GM12878 (cell line): ENCODE measurements around the gene TRAPPC3. TPM values are rescaled to one million over a fixed set of nuclear protein-coding genes. Genes with fewer than 3 reads are reported as not detected.

Experiments
- ATAC-seq: fragments of 200-7000 bp; cut with Tn5 transposase; 3 replicates; pipeline ENCODE4 v1.9.1; 2020; ENCODE audit warnings: mild to moderate bottlenecking, moderate library complexity
- BruUV-seq: library from RNA; stranded (reverse); fragments of 400-500 nt; replicated peaks from 2 replicates; lab custom pipeline; 2021; lab: Mats Ljungman, UMichigan
- CTCF ChIA-PET: fragments of 300-600 bp; sonication (Branson Sonifier 250); formaldehyde crosslinking; extraction: SDS; loops from one replicate; lab custom pipeline; 2021; ENCODE audit warnings: inconsistent platforms; lab: Yijun Ruan, JAX
- POLR2A ChIA-PET: fragments of 350-600 bp; formaldehyde crosslinking; extraction: SDS; loops from one replicate; lab custom pipeline; 2021; ENCODE audit warnings: inconsistent platforms; lab: Charles Lee
- RAD21 ChIA-PET: fragments of 300-600 bp; sonication (Branson Sonifier 250); formaldehyde crosslinking; loops from one replicate; lab custom pipeline; 2023; ENCODE audit warnings: antibody characterized with exemption; ENCODE audit not compliant: unreplicated experiment; lab: Charles Lee
- SMC1A ChIA-PET: fragments of 300-600 bp; sonication (Branson Sonifier 250); formaldehyde crosslinking; loops from one replicate; lab custom pipeline; 2023; ENCODE audit not compliant: unreplicated experiment, uncharacterized antibody; lab: Charles Lee
- DNase-seq: peaks from one replicate; pipeline ENCODE4 v3.0.0-alpha.2; 2011; ENCODE audit warnings: low read depth, low spot score
- FAIRE-seq: peaks from 3 replicates; lab custom pipeline; 2011; peaks lifted over from hg19 to GRCh38; lab: Jason Lieb, UNC
- H2AFZ ChIP-seq: 2 replicates; pipeline ENCODE4 v1.6.0; 2011; ENCODE audit warnings: low read depth, low read length, control low read depth; ENCODE audit not compliant: control insufficient read depth
- H3K27ac ChIP-seq: 2 replicates; pipeline ENCODE4 v1.5.1; 2011; ENCODE audit warnings: control low read depth; ENCODE audit not compliant: control insufficient read depth, insufficient read depth
- H3K27me3 ChIP-seq, 2 experiments: replicated peaks in 1 of 2; 2 replicates each; pipeline versions ENCODE4 v1.6.0 to v1.6.1; 2011; ENCODE audit warnings: low read length in 1 of 2; ENCODE audit not compliant: control insufficient read depth in 2 of 2, insufficient read depth in 2 of 2
- H3K36me3 ChIP-seq, 2 experiments: 2 replicates each; pipeline ENCODE4 v1.5.1; 2011; ENCODE audit warnings: low read length in 1 of 2; ENCODE audit not compliant: control insufficient read depth in 2 of 2, insufficient read depth in 2 of 2
- H3K4me1 ChIP-seq: 2 replicates; pipeline ENCODE4 v1.6.1; 2011; ENCODE audit warnings: mild to moderate bottlenecking, low read length, moderate library complexity, mixed read lengths; ENCODE audit not compliant: control insufficient read depth, insufficient read depth
- H3K4me2 ChIP-seq: 2 replicates; pipeline ENCODE4 v1.6.0; 2011; ENCODE audit warnings: control low read depth; ENCODE audit not compliant: control insufficient read depth, insufficient read depth
- H3K4me3 ChIP-seq: fragments of 200-600 bp; sonication (generic); 2 replicates; pipeline ENCODE4 v1.5.1; 2016
- H3K79me2 ChIP-seq: 2 replicates; pipeline ENCODE4 v1.6.0; 2011; ENCODE audit warnings: low read length; ENCODE audit not compliant: control insufficient read depth, insufficient read depth
- H3K9ac ChIP-seq: 2 replicates; pipeline ENCODE4 v1.8.0; 2011; ENCODE audit warnings: low read length, control low read depth, mixed read lengths; ENCODE audit not compliant: control insufficient read depth, insufficient read depth
- H3K9me3 ChIP-seq: replicated peaks from 3 replicates; pipeline ENCODE4 v1.5.1; 2011; ENCODE audit warnings: mild to moderate bottlenecking, low read length; ENCODE audit not compliant: control insufficient read depth, insufficient read depth
- H4K20me1 ChIP-seq: 2 replicates; pipeline ENCODE4 v1.6.0; 2011; ENCODE audit not compliant: control insufficient read depth, insufficient read depth
- BHLHE40 ChIP-seq, 2 experiments: fragments of 450-650 bp in 1 of 2; IDR thresholded peaks; 2 replicates each; pipeline ENCODE4 v1.6.1; 2011 to 2017; ENCODE audit warnings: low read depth in 2 of 2, borderline replicate concordance in 1 of 2, improper control_type of control experiment in 1 of 2, low read length in 1 of 2, mild to moderate bottlenecking in 1 of 2
- CHD1 ChIP-seq: IDR thresholded peaks from 2 replicates; pipeline ENCODE4 v1.6.1; 2012; ENCODE audit warnings: low read depth, low read length, improper control_type of control experiment
- EED ChIP-seq: sonication (generic); IDR thresholded peaks from 2 replicates; pipeline ENCODE4 v1.6.1; 2016; ENCODE audit warnings: antibody characterized with exemption, low read depth
- GABPA ChIP-seq: IDR thresholded peaks from 2 replicates; pipeline ENCODE4 v1.6.1; 2014; ENCODE audit warnings: antibody characterized with exemption, low read depth, mild to moderate bottlenecking, inconsistent platforms
- GATAD2B ChIP-seq: fragments of 450-650 bp; conservative IDR thresholded peaks from 2 replicates; pipeline ENCODE4 v1.6.1; 2017; ENCODE audit warnings: low read depth, mild to moderate bottlenecking, moderate library complexity
- IRF4 ChIP-seq: IDR thresholded peaks from 2 replicates; pipeline ENCODE4 v1.6.1; 2011; ENCODE audit warnings: low read depth, low read length
- MAX ChIP-seq: IDR thresholded peaks from 2 replicates; pipeline ENCODE4 v1.6.1; 2012; ENCODE audit warnings: low read depth, low read length, improper control_type of control experiment
- NFIC ChIP-seq: IDR thresholded peaks from 2 replicates; pipeline ENCODE4 v1.6.1; 2012; ENCODE audit warnings: low read depth, mild to moderate bottlenecking, inconsistent platforms, low read length, moderate library complexity
- NFYB ChIP-seq: IDR thresholded peaks from 2 replicates; pipeline ENCODE4 v1.6.1; 2011; ENCODE audit warnings: low read depth, mild to moderate bottlenecking, low read length, improper control_type of control experiment, moderate library complexity; ENCODE audit not compliant: insufficient read depth
- PAX8 ChIP-seq: fragments of 450-650 bp; IDR thresholded peaks from 2 replicates; pipeline ENCODE4 v1.6.1; 2017; ENCODE audit warnings: mild to moderate bottlenecking, moderate library complexity
- POLR2A ChIP-seq: IDR thresholded peaks from 2 replicates; pipeline ENCODE4 v1.6.1; 2011; ENCODE audit warnings: low read depth, mild to moderate bottlenecking, low read length
- POLR2AphosphoS2 ChIP-seq: IDR thresholded peaks from 2 replicates; pipeline ENCODE4 v1.6.1; 2011; ENCODE audit warnings: low read depth, mild to moderate bottlenecking, low read length, improper control_type of control experiment, moderate library complexity
- POU2F2 ChIP-seq: IDR thresholded peaks from 3 replicates; pipeline ENCODE4 v1.6.1; 2011; ENCODE audit warnings: low read depth, mild to moderate bottlenecking, low read length, borderline replicate concordance
- RELA ChIP-seq: fragments of 450-650 bp; IDR thresholded peaks from 2 replicates; pipeline ENCODE4 v1.8.0; 2014; ENCODE audit warnings: borderline replicate concordance; ENCODE audit not compliant: partially characterized antibody
- SMARCA5 ChIP-seq: fragments of 450-650 bp; IDR thresholded peaks from 2 replicates; pipeline ENCODE4 v1.6.1; 2017; ENCODE audit warnings: mild to moderate bottlenecking
- SPI1 ChIP-seq: IDR thresholded peaks from 2 replicates; pipeline ENCODE4 v1.6.1; 2011; ENCODE audit warnings: low read depth, mild to moderate bottlenecking, low read length, moderate library complexity, borderline replicate concordance; ENCODE audit not compliant: insufficient read depth
- TAF1 ChIP-seq: IDR thresholded peaks from 2 replicates; pipeline ENCODE4 v1.6.1; 2011; ENCODE audit warnings: mild to moderate bottlenecking, low read depth, low read length, borderline replicate concordance
- YY1 ChIP-seq: IDR thresholded peaks from 2 replicates; pipeline ENCODE4 v1.6.1; 2011; ENCODE audit warnings: low read depth, mild to moderate bottlenecking, low read length
- ZNF687 ChIP-seq: fragments of 450-650 bp; IDR thresholded peaks from 2 replicates; pipeline ENCODE4 v1.6.1; 2017; ENCODE audit warnings: mild to moderate bottlenecking, moderate library complexity
- WGBS: methylation state at CpG from one replicate; pipeline ENCODE4 v1.1.6; 2016; ENCODE audit warnings: low lambda C conversion rate; ENCODE audit not compliant: insufficient replicate concordance, insufficient coverage; ENCODE audit errors: missing lambda C conversion rate; 5-methylcytosine and 5-hydroxymethylcytosine counted together
- in situ Hi-C: fragments of 300-500 bp; cut with MboI; formaldehyde crosslinking; loops from 9 replicates; pipeline ENCODE4 v1.14.3; 2018; ENCODE audit warnings: mixed read lengths
- intact Hi-C: fragments of 100-400 bp; cut with micrococcal nuclease; formaldehyde crosslinking; loops from one replicate; pipeline ENCODE4 v1.14.2; 2022; ENCODE audit not compliant: unreplicated experiment
- polyA plus RNA-seq, 11 experiments: library from polyadenylated mRNA; depleted of rRNA in 4 of 11; unstranded in 6 of 11; stranded (reverse) in 5 of 11; fragments of >200 nt; fragmentation: Nextera tagmentation in 4 of 11; fragmentation: Illumina TruSeq in 1 of 11; extraction: Ambion mirVana in 4 of 11; extraction: Trizol in 1 of 11; gene quantifications; 1 replicate in 1 of 11; 2 replicates in 10 of 11; pipeline versions ENCODE4 v1.2.1 to v1.2.3, GENCODE V29; 2011 to 2016; ENCODE audit warnings: inconsistent platforms in 2 of 11, missing spikeins in 2 of 11, low read depth in 1 of 11
- total RNA-seq, 4 experiments: library from RNA; depleted of rRNA in 3 of 4; stranded (reverse); fragments of >200 nt in 3 of 4; fragmentation: Illumina TruSeq in 1 of 4; extraction: Trizol in 1 of 4; gene quantifications; 2 replicates each; pipeline versions ENCODE4 v1.2.1 to v1.2.3, GENCODE V29; 2013 to 2021

Gene TRAPPC3
- total and polyA plus RNA-seq, 10 of the 15 experiments (the other 5 are each of a cell fraction or from before 2014, with no cell fraction given), result 14.7 to 122 (median 70.5) TPM

- Histone ChIP-seq H3K79me2 (peaks cover 64% of the 10 kb centered on the region), H3K9ac (peak overlapping the region; percentile 82), H2AFZ (peak overlapping the region; percentile 47), H4K20me1 (no peaks in the 10 kb centered on the region; the same call in 1 of the 2 replicates), H3K36me3 (peaks cover 0 to 8% of the 10 kb centered on the region in 2 experiments; a peak in 1 of 4 replicates), H3K27ac (peak overlapping the region; percentile 85), H3K9me3 (no peaks in the 10 kb centered on the region), H3K4me2 (peak overlapping the region; percentile 98), H3K27me3 (no peaks in the 10 kb centered on the region), H3K4me1 (peaks cover 40% of the 10 kb centered on the region), H3K4me3 (peak overlapping the region; percentile 99)
- no TSS peak for BruUV-seq
- intact Hi-C loops (loop anchor here (10.0 kb wide), 1 partner anchor 228 kb away; the partner anchor contains the start of gene STK40), in situ Hi-C loops (no loop called here)
- CTCF ChIA-PET, result interaction anchor here (0.8 to 10.2 kb wide), 5 partner anchors 14 to 265 kb away, joined by 3 to 262 read pairs (median 4); partner anchors contain the start of gene SH3D21
- ATAC-seq (peak; percentile 58), FAIRE-seq (no peak), DNase-seq (no peak)
- RAD21 ChIA-PET, result interaction anchor here (0.6 to 2.9 kb wide), 4 partner anchors 32 to 232 kb away, joined by 3 to 19 read pairs (median 4); no protein-coding TSS in a partner anchor
- POLR2A ChIA-PET, result interaction anchor here (0.6 to 3.7 kb wide), 7 partner anchors 15 to 1319 kb away, joined by 3 to 13 read pairs (median 4); partner anchors contain the start of gene THRAP3
- WGBS, result 2% methylated on average over 39 of the region's 69 CpGs
- SMC1A ChIA-PET, result interaction anchor here (1.2 to 2.4 kb wide), 2 partner anchors 31 kb away, joined by 3 to 6 read pairs; no protein-coding TSS in a partner anchor
- TF ChIP-seq SPI1, result no peak
- TF ChIP-seq EED, result no peak
- TF ChIP-seq POU2F2, result 0 out of 3 replicates have a peak, but pooled peaks have one; percentile 26
- TF ChIP-seq YY1, result peak; percentile 9
- peak; percentile 78 for TF ChIP-seq GATAD2B
- no peak for TF ChIP-seq NFIC
- no peak for TF ChIP-seq NFYB
- TF ChIP-seq RELA, result peak; percentile 11
- no peak for TF ChIP-seq GABPA
- TF ChIP-seq BHLHE40 (IDR thresholded peaks at IDR 0.05; ENCODE audit: borderline replicate concordance in 1 of 2, low read depth in 2 of 2, low read length in 1 of 2), result 0 out of 4 replicates have a peak, but pooled peaks of 1 of the 2 experiments have one; percentile 27
- no peak for TF ChIP-seq IRF4
- TF ChIP-seq PAX8, result no peak
- peak; percentile 23; the same call in 1 of the 2 replicates for TF ChIP-seq MAX
- TF ChIP-seq ZNF687, result 0 out of 2 replicates have a peak, but pooled peaks have one; percentile 15
- no peak for TF ChIP-seq POLR2AphosphoS2
- peak; percentile 70; the same call in 1 of the 2 replicates for TF ChIP-seq POLR2A
- TF ChIP-seq TAF1, result 0 out of 2 replicates have a peak, but pooled peaks have one; percentile 10
- TF ChIP-seq CHD1, result no peak
- TF ChIP-seq SMARCA5, result 0 out of 2 replicates have a peak, but pooled peaks have one; percentile 37
These were observed 7.2 kb upstream of the TRAPPC3 start for GRCh38 chr1:36156329-36157114.
